Endothelial cell of umbilical vein (primary cell): ENCODE results near the gene PPP2R5A. TPM values are rescaled to one million over a fixed set of nuclear protein-coding genes. Genes with fewer than 3 reads are reported as not detected.

Experiments
- BruUV-seq: library from RNA; stranded (reverse); fragments of 400-500 nt; replicated peaks from 2 replicates; lab custom pipeline; 2021; lab: Mats Ljungman, UMichigan
- CTCF ChIA-PET: fragments of 300-600, 350-600 bp; sonication (Branson Sonifier 250); formaldehyde crosslinking; loops from one replicate; lab custom pipeline; 2021; ENCODE audit warnings: antibody characterized with exemption, inconsistent platforms; lab: Charles Lee
- POLR2A ChIA-PET: fragments of 300-600, 350-600 bp; sonication (Branson Sonifier 250); formaldehyde crosslinking; loops from one replicate; lab custom pipeline; 2021; ENCODE audit warnings: antibody characterized with exemption, inconsistent platforms; lab: Charles Lee
- DNase-seq: peaks from one replicate; pipeline ENCODE4 v3.0.0-alpha.2; 2011; ENCODE audit warnings: low read depth, low spot score
- FAIRE-seq: peaks from 2 replicates; lab custom pipeline; 2011; peaks lifted over from hg19 to GRCh38; lab: Jason Lieb, UNC
- H2AFZ ChIP-seq: 2 replicates; pipeline ENCODE4 v1.6.0; 2012; ENCODE audit warnings: low read depth, low read length, control low read depth, inconsistent platforms
- H3K27ac ChIP-seq: 2 replicates; pipeline ENCODE4 v1.5.1; 2011; ENCODE audit warnings: low read depth, mild to moderate bottlenecking, control low read depth, low read length, moderate library complexity; ENCODE audit not compliant: insufficient read depth
- H3K27me3 ChIP-seq, 2 experiments: 2 replicates each; pipeline versions ENCODE4 v1.6.0 to v1.6.1; 2011; ENCODE audit warnings: low read length in 2 of 2, mixed read lengths in 1 of 2; ENCODE audit not compliant: control insufficient read depth in 2 of 2, insufficient read depth in 2 of 2
- H3K36me3 ChIP-seq, 2 experiments: 2 replicates in 1 of 2; 3 replicates in 1 of 2; pipeline ENCODE4 v1.5.1; 2011; ENCODE audit warnings: low read length in 2 of 2, mild to moderate bottlenecking in 1 of 2, moderate library complexity in 1 of 2; ENCODE audit not compliant: control insufficient read depth in 2 of 2, insufficient read depth in 2 of 2; ENCODE audit errors: extremely low read depth in 1 of 2
- H3K4me1 ChIP-seq: 3 replicates; pipeline ENCODE4 v1.5.1; 2011; ENCODE audit warnings: mild to moderate bottlenecking, low read length; ENCODE audit not compliant: control insufficient read depth, insufficient read depth; ENCODE audit errors: extremely low read depth
- H3K4me2 ChIP-seq: 2 replicates; pipeline ENCODE4 v1.6.1; 2011; ENCODE audit warnings: low read length, control low read depth, mixed read lengths; ENCODE audit not compliant: insufficient read depth
- H3K4me3 ChIP-seq, 3 experiments: fragments of 200-600 bp in 1 of 3; sonication (generic), shearing (Covaris generic) in 1 of 3; replicated peaks in 1 of 3; 2 replicates each; pipeline ENCODE4 v1.5.1; 2011 to 2016; ENCODE audit warnings: control low read depth in 3 of 3, low read length in 3 of 3, mild to moderate bottlenecking in 2 of 3, inconsistent platforms in 1 of 3, low read depth in 1 of 3, moderate library complexity in 1 of 3; ENCODE audit not compliant: insufficient read depth in 1 of 3
- H3K79me2 ChIP-seq: 2 replicates; pipeline ENCODE4 v1.6.0; 2012; ENCODE audit warnings: low read length, inconsistent platforms; ENCODE audit not compliant: control insufficient read depth, insufficient read depth
- H3K9ac ChIP-seq: replicated peaks from 2 replicates; pipeline ENCODE3; 2011; ENCODE audit warnings: low read length, control low read depth; ENCODE audit not compliant: insufficient read depth; ENCODE audit errors: extremely low read depth
- H3K9me1 ChIP-seq: replicated peaks from 3 replicates; pipeline ENCODE4 v1.6.0; 2011; ENCODE audit warnings: mild to moderate bottlenecking, low read length; ENCODE audit not compliant: control insufficient read depth, insufficient read depth; ENCODE audit errors: extremely low read depth
- H3K9me3 ChIP-seq: replicated peaks from 2 replicates; pipeline ENCODE4 v1.5.1; 2012; ENCODE audit warnings: low read length, inconsistent platforms; ENCODE audit not compliant: control insufficient read depth, insufficient read depth
- H4K20me1 ChIP-seq: replicated peaks from 2 replicates; pipeline ENCODE3; 2011; ENCODE audit warnings: mild to moderate bottlenecking, low read length; ENCODE audit not compliant: control insufficient read depth, insufficient read depth; ENCODE audit errors: extremely low read depth
- EZH2 ChIP-seq: IDR thresholded peaks from 2 replicates; pipeline ENCODE4 v1.6.1; 2012; ENCODE audit warnings: borderline replicate concordance, low read depth, mild to moderate bottlenecking, moderate library complexity, low read length, inconsistent platforms; ENCODE audit not compliant: severe bottlenecking
- GATA2 ChIP-seq: IDR thresholded peaks from 2 replicates; pipeline ENCODE4 v1.7.0; 2011; ENCODE audit warnings: low read depth, mild to moderate bottlenecking, moderate library complexity, mixed read lengths, low read length; ENCODE audit not compliant: insufficient read length, insufficient read depth
- JUN ChIP-seq: IDR thresholded peaks from 2 replicates; pipeline ENCODE4 v1.6.1; 2011; ENCODE audit warnings: borderline replicate concordance, low read depth; ENCODE audit not compliant: insufficient read length, insufficient read depth
- MYC ChIP-seq: IDR thresholded peaks from one replicate; pipeline ENCODE4 v1.6.1; 2011; ENCODE audit warnings: mild to moderate bottlenecking, low read depth, low read length
- POLR2A ChIP-seq: IDR thresholded peaks from 2 replicates; pipeline ENCODE4 v1.6.1; 2012; ENCODE audit warnings: low read depth, mild to moderate bottlenecking, control low read depth, low read length
- POLR2AphosphoS5 ChIP-seq: IDR thresholded peaks from 2 replicates; pipeline ENCODE4 v1.6.1; 2012; ENCODE audit warnings: low read depth, mild to moderate bottlenecking, control low read depth, low read length, moderate library complexity; ENCODE audit not compliant: insufficient read depth
- dilution Hi-C: fragments of 300-500 bp; cut with MboI; formaldehyde crosslinking; loops from one replicate; pipeline ENCODE4 v1.15.0; 2019; ENCODE audit warnings: low sequenced_read_pairs; ENCODE audit not compliant: extremely low pct_ligation_motif_present
- intact Hi-C: fragments of 100-400 bp; cut with micrococcal nuclease; formaldehyde crosslinking; loops from one replicate; pipeline ENCODE4 v1.10.0; 2022
- polyA plus RNA-seq, 4 experiments: library from polyadenylated mRNA; depleted of rRNA in 3 of 4; stranded (reverse) in 3 of 4; unstranded in 1 of 4; fragments of >200 nt; gene quantifications; 2 replicates each; pipeline versions ENCODE4 v1.2.1 to v1.2.3, GENCODE V29; 2011 to 2012; ENCODE audit warnings: missing spikeins in 1 of 4
- total RNA-seq: library from RNA; stranded (reverse); gene quantifications from 2 replicates; pipeline ENCODE4 v1.2.3, GENCODE V29; 2021
- TF ChIP-seq, protein P1 (sequence below), 2 donors: IDR thresholded peaks; 1 replicate in 1 of 2; 2 replicates in 1 of 2; pipeline ENCODE4 v1.5.1; 2011; ENCODE audit warnings: low read length in 2 of 2, mild to moderate bottlenecking in 2 of 2, moderate library complexity in 2 of 2, control low read depth in 1 of 2, inconsistent platforms in 1 of 2, low read depth in 1 of 2; ENCODE audit not compliant: insufficient read depth in 1 of 2; ENCODE audit errors: extremely low read depth in 1 of 2
- TF ChIP-seq, protein P2 (sequence below): IDR thresholded peaks from 2 replicates; pipeline ENCODE4 v1.6.1; 2011; ENCODE audit not compliant: insufficient read depth, insufficient read length

PPP2R5A gene
- total and polyA plus RNA-seq, 2 donors (not counting 3 experiments of a cell fraction or from before 2014, with no cell fraction given), result 11.9 to 34.5 TPM

DNA sequence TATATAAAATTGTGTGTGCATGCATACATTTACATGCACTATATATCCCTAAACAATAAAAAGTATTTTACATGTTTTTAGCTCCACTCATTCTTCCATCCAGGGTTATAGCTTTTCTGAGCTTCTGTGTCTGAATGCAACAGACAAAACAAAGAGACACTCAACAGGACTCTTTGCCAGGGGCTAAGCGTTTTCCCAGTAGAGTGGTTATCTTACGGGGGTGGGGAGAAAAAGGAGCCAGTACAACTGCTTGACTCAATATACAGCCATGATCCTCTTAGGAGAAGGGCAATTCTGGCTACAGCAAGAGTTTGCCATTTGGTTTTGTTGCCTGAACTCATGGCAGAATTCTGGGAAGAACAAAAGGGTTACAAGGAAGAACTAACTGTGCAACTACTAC is 14.6 kb upstream of the PPP2R5A start:
- no peak overlapping the region for H3K4me2 ChIP-seq
- ChIA-PET CTCF (interaction anchor here (1.2 to 2.8 kb wide), 4 partner anchors 11 to 200 kb away, joined by 3 to 10 read pairs (median 8); no protein-coding TSS in a partner anchor), POLR2A (no interaction called here)
- H3K9ac ChIP-seq, result no peak overlapping the region
- no peaks in the 10 kb centered on the region for H3K4me1 ChIP-seq
- H3K36me3 ChIP-seq, result no peaks in the 10 kb centered on the region
- no peak overlapping the region for H2AFZ ChIP-seq
- peaks cover 24 to 30% of the 10 kb centered on the region in 2 experiments for H3K27me3 ChIP-seq
- H3K79me2 ChIP-seq, result no peaks in the 10 kb centered on the region
- H3K9me1 ChIP-seq, result no peaks in the 10 kb centered on the region
- dilution Hi-C loops, result no loop called here
- no peaks in the 10 kb centered on the region for H3K9me3 ChIP-seq
- no peak overlapping the region for H3K27ac ChIP-seq
- no peak overlapping the region for H3K4me3 ChIP-seq
- BruUV-seq, result no TSS peak
- intact Hi-C loops, result no loop called here
- TF ChIP-seq EZH2 (no peak), GATA2 (no peak), POLR2A (no peak), POLR2AphosphoS5 (no peak), MYC (no peak), JUN (no peak)
- TF ChIP-seq, protein P1, sequence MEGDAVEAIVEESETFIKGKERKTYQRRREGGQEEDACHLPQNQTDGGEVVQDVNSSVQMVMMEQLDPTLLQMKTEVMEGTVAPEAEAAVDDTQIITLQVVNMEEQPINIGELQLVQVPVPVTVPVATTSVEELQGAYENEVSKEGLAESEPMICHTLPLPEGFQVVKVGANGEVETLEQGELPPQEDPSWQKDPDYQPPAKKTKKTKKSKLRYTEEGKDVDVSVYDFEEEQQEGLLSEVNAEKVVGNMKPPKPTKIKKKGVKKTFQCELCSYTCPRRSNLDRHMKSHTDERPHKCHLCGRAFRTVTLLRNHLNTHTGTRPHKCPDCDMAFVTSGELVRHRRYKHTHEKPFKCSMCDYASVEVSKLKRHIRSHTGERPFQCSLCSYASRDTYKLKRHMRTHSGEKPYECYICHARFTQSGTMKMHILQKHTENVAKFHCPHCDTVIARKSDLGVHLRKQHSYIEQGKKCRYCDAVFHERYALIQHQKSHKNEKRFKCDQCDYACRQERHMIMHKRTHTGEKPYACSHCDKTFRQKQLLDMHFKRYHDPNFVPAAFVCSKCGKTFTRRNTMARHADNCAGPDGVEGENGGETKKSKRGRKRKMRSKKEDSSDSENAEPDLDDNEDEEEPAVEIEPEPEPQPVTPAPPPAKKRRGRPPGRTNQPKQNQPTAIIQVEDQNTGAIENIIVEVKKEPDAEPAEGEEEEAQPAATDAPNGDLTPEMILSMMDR (IDR thresholded peaks at IDR 0.05; ENCODE audit: extremely low read depth in 1 of 2, insufficient read depth in 1 of 2, low read depth in 1 of 2, low read length in 2 of 2), result no peak
- TF ChIP-seq, protein P2, sequence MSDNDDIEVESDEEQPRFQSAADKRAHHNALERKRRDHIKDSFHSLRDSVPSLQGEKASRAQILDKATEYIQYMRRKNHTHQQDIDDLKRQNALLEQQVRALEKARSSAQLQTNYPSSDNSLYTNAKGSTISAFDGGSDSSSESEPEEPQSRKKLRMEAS, result no peak
- DNase-seq (no peak), FAIRE-seq (no peak)
- H4K20me1 ChIP-seq, result no peaks in the 10 kb centered on the region
